K562 (cell line): Measurements from ENCODE around the gene ARL17B. TPM values are rescaled to one million over a fixed set of nuclear protein-coding genes. Genes with fewer than 3 reads are reported as not detected.
"Not testable (repeated sequence)": the region's sequence is repeated elsewhere in the genome, so short reads cannot be mapped to it uniquely, and the experiment has no call there.

Source experiments
- ARNT ChIP-seq, 2 experiments: fragments of 450-650 bp; IDR thresholded peaks; 2 replicates each; pipeline ENCODE4 v1.6.1; 2016; ENCODE audit warnings: mild to moderate bottlenecking in 1 of 2
- HDAC1 ChIP-seq, 2 experiments: fragments of 450-650 bp; IDR thresholded peaks; 2 replicates each; pipeline ENCODE4 v1.6.1; 2016 to 2017; ENCODE audit warnings: inconsistent platforms in 1 of 2, mild to moderate bottlenecking in 1 of 2, moderate library complexity in 1 of 2
- NR4A1 ChIP-seq, 2 experiments: fragments of 250-450 bp in 1 of 2; fragments of 450-650 bp in 1 of 2; sonication (Bioruptor Pico) in 1 of 2; IDR thresholded peaks; 2 replicates each; pipeline versions ENCODE4 v1.4.0 to v1.6.1; 2016 to 2020; ENCODE audit warnings: mild to moderate bottlenecking in 2 of 2, missing compliant biosample characterization in 1 of 2, missing genetic modification characterization in 1 of 2, moderate library complexity in 1 of 2
- TEAD1 ChIP-seq, 2 experiments: fragments of 450-650 bp in 1 of 2; sonication (generic) in 1 of 2; formaldehyde crosslinking; IDR thresholded peaks; 2 replicates each; pipeline versions ENCODE4 v1.4.0 to v1.8.0; 2020 to 2022; ENCODE audit warnings: mild to moderate bottlenecking in 2 of 2, missing genetic modification reagents in 1 of 2
- polyA plus RNA-seq, 8 experiments: library from polyadenylated mRNA; depleted of rRNA in 4 of 8; stranded (reverse) in 5 of 8; unstranded in 3 of 8; fragments of >200 nt; fragmentation: Nextera tagmentation in 2 of 8; fragmentation: Illumina TruSeq in 1 of 8; extraction: Ambion mirVana in 2 of 8; extraction: Trizol in 1 of 8; gene quantifications; 2 replicates each; pipeline versions ENCODE4 v1.2.1 to v1.2.3, GENCODE V29; 2011 to 2014; ENCODE audit warnings: inconsistent platforms in 1 of 8, missing spikeins in 1 of 8
- total RNA-seq, 7 experiments: library from RNA; depleted of rRNA in 6 of 7; stranded (reverse); fragments of >200 nt in 6 of 7; fragmentation: Illumina TruSeq in 2 of 7; extraction: Trizol in 2 of 7; gene quantifications; 2 replicates each; pipeline versions ENCODE4 v1.2.1 to v1.2.3, GENCODE V29; 2011 to 2021; ENCODE audit warnings: low replicate concordance in 1 of 7
- TF ChIP-seq, protein P1 (sequence below): fragments of 450-650 bp; IDR thresholded peaks from 2 replicates; pipeline ENCODE4 v1.6.1; 2016; ENCODE audit warnings: antibody characterized with exemption
- TF ChIP-seq, protein P2 (sequence below), 2 experiments: fragments of 450-650 bp; conservative IDR thresholded peaks; 2 replicates each; pipeline ENCODE4 v1.6.1; 2017; ENCODE audit warnings: mild to moderate bottlenecking in 2 of 2, moderate library complexity in 2 of 2

ARL17B gene
- total and polyA plus RNA-seq, 9 of the 15 experiments (the other 6 are each of a cell fraction or from before 2014, with no cell fraction given), result 4.0 to 24.2 (median 8.4) TPM

DNA sequence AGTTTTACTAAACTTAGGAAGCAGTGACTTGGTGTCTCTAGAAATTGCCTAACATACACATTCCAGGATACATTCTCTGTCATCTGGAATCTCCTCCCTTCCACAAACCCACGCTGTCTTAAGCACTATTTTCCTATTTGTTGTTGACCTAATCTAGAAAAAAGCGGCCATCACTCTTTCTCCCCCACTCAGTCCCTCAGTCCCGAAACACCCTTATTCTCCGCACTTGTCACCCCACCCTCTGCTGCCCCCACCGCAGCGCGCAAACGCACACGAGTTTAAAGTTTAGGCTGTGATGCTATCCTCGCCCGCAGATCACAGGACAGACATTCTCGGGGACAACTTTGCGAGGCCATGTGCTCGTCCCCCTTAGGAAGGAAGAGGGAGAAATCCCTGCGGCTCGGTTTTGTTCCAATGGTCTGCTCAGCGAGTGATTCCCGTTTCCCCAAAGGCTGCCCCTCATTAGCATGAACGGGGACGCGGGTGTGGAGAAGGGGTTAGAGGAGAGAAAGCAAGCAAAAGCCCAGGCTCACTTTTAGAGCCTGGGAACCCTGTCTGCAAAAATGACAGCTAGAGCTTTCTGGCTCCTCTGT, 95.4 kb downstream of the ARL17B start (continued):
- TF ChIP-seq ARNT (IDR thresholded peaks at IDR 0.05) (0 out of 4 replicates have a peak, but pooled peaks of 1 of the 2 experiments have one; percentile 37), HDAC1 (IDR thresholded peaks at IDR 0.05) (0 out of 4 replicates have a peak, but pooled peaks of 1 of the 2 experiments have one; percentile 23), TEAD1 (CRISPR knock-in tag; IDR thresholded peaks at IDR 0.05) (peak in 1 of 2 experiments; percentile 59; a peak in 2 of 4 replicates), NR4A1 (tag; IDR thresholded peaks at IDR 0.05) (peak; percentile 66)
- TF ChIP-seq, protein P1, sequence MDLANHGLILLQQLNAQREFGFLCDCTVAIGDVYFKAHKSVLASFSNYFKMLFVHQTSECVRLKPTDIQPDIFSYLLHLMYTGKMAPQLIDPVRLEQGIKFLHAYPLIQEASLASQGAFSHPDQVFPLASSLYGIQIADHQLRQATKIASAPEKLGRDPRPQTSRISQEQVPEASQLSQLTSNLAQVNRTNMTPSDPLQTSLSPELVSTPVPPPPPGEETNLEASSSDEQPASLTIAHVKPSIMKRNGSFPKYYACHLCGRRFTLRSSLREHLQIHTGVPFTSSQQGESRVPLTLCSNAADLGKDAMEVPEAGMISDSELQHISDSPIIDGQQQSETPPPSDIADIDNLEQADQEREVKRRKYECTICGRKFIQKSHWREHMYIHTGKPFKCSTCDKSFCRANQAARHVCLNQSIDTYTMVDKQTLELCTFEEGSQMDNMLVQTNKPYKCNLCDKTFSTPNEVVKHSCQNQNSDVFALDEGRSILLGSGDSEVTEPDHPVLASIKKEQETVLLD, result 0 out of 2 replicates have a peak, but pooled peaks have one; percentile 15
- not testable (repeated sequence) for TF ChIP-seq NR4A1 (CRISPR knock-in tag; IDR thresholded peaks at IDR 0.05)
- TF ChIP-seq, protein P2, sequence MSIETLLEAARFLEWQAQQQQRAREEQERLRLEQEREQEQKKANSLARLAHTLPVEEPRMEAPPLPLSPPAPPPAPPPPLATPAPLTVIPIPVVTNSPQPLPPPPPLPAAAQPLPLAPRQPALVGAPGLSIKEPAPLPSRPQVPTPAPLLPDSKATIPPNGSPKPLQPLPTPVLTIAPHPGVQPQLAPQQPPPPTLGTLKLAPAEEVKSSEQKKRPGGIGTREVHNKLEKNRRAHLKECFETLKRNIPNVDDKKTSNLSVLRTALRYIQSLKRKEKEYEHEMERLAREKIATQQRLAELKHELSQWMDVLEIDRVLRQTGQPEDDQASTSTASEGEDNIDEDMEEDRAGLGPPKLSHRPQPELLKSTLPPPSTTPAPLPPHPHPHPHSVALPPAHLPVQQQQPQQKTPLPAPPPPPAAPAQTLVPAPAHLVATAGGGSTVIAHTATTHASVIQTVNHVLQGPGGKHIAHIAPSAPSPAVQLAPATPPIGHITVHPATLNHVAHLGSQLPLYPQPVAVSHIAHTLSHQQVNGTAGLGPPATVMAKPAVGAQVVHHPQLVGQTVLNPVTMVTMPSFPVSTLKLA (conservative IDR thresholded peaks at IDR 0.05), result peak in 1 of 2 experiments; percentile 41; a peak in 3 of 4 replicates
- TF ChIP-seq, all 486 proteins: peak for 52; not testable (repeated sequence) for 434
